GM18907 (cell line): ENCODE measurements around the gene FAM13C.
A peak's percentile ranks its signal among the peaks of the same experiment; 100 is the strongest.
"Not testable (repeated sequence)": the region's sequence is repeated elsewhere in the genome, so short reads cannot be mapped to it uniquely, and the experiment has no call there.

Experiments used
- ATAC-seq: cut with Tn5 transposase; IDR thresholded peaks from one replicate; pipeline ENCODE4 v1.9.1; 2021; ENCODE audit warnings: mild to moderate bottlenecking, moderate library complexity; ENCODE audit not compliant: unreplicated experiment

Gene FAM13C

DNA sequence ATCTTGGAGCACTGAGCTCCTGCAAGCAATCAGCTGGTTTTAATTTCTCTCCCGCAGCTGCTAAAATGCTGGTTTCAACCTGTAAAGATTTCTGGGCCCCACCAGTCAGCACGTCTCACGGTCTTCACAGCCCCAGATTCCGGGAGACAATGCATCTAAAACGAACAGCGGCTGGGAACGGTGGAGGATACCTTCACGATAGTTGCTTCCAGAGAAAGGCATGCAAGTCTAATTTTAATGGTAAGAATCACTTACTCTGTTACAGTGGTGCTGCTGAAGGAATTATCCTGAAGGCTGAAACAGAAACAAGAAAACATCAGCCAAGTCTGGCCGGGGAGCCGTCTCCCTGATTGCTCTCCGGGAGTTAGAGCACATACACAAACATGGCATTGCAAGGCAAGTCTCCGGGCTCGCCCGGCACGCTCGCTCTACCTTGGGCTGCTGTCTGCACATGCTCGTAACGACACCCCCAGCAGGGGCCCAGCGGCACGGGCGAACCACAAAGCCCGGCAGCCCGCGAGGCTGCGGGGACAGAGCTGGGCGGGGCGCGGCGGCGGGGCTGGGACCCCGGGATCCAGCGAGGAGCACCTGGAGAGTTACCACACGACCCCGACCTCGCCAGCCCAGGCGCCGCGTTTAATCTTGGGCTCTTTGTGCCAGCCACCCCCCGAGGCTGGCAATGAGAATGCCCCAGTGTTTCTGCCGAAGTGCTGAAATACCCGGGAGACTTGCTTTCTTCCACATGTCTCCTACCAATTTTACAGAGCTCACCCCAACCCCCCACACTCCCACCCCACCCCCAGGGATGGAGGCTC, at the start of gene FAM13C:
Gene FAM13C (minus strand): TSS at position 406 of the 815 bp plus-strand sequence. CDS start 89 bp downstream, at position 317.
- peak; percentile 59 for ATAC-seq

DNA sequence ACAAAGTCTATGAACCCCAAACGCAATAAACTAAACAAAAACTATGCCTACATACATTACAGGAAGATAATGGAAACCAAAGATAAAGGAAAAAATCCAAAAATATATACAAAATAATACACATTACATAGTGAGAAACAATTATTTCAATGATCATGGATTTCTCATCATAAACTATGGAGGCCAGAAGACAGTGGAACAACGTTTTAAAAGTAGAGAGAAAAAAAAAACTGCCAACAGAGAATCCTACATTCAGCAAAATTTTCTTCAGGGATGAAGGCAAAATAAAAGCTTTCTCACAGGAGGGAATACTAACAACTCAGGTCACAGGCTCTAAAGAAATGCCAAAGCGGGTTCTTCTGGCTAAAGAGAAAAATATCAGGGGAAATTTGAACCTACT, 42.9 kb upstream of the FAM13C start:
- ATAC-seq, result no peak

DNA sequence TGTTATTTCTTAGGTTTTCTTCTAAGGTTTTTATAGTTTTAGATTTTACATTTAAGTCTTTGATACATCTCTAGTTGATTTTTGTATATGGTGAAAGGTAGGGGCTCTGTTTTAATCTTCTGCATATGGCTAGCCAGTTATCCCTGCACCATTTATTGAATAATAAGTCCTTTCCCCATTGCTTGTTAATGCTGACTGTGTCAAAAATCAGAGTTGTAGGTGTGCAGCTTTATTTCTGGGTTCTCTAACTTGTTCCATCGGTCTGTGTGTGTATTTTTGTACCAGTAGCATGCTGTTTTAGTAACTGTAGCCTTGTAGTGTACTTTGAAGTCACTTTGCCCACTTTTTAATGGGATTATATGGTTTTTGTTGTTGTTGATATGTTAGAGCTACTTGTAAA, 37.9 kb upstream of the FAM13C start:
- ATAC-seq, result no peak

GRCh38 chr10:59399329-59399728, 37.0 kb upstream of the FAM13C start:
- ATAC-seq, result not testable (repeated sequence)

GRCh38 chr10:59397961-59398360, 35.6 kb upstream of the FAM13C start:
- no peak for ATAC-seq

DNA sequence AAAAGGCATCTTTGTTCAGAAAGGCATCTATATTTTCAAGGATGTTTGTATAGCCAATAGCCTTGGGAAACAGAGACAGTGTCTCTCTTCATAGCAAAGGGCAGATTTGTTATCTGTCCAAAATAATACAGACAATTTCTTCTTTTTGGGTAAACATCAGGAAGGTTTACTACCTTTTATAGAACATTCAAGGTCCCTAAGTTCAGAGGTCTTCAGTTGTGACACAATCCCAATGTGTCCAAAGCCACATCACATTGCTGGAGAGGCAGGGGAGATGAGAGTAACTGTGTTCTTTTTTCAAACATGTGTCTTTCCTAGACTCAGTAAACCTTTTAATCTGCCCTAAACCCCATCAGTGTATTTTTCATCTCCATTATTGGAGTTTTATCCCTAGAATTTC, 33.6 kb upstream of the FAM13C start:
- no peak for ATAC-seq

DNA sequence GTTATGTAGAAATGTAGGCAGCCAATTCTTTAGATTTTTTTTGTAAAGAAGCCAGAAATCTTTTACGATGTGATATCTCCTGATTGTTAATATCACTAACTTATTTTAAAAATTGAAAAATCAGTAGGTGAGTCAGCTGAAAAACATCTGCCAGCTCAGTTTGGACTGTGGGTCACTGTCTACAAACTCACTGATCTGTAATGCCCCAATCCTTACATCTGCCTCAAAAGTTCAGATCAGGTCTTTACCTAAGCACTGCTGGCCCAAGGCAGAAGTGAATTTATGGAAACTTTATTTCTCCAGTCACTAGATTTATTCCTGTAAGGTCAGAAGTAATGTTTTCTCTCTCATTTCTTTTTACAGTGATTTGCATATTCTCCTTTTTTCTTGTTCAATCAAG, 31.0 kb upstream of the FAM13C start:
- no peak for ATAC-seq

DNA sequence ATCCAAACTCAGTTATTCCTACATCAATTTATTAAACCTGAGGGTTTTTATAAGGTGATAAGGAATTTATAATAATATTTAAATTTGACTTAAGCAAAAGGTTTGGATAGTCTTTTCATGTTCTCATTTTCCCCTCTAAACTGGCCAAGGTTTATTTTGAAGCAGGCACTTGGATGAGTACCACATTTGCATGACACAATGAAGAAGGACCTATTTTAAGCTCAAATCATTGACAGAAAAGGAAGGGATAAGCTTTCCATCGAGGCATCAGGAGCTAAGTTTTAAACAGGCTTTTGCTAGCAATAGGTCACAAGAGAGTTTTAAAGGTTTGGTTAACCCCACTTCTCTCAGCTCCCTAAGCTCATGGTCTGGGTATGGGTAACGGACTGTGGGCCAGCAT, 28.7 kb upstream of the FAM13C start:
- ATAC-seq, result no peak

DNA sequence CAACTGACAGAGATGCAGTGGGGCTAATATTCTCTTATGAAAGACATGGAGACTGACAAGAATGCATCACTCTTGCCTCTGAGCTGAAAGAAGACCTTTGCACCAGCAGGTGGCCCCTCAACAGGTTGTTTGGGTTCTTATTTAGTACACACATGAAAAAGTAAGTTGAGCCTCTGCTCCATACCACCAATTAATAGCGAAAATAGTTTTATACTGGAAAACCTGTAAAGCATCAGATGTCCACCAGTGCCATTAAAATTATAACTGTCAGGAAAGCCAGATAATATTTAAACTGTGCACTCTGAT, 26.3 kb upstream of the FAM13C start:
- no peak for ATAC-seq

DNA sequence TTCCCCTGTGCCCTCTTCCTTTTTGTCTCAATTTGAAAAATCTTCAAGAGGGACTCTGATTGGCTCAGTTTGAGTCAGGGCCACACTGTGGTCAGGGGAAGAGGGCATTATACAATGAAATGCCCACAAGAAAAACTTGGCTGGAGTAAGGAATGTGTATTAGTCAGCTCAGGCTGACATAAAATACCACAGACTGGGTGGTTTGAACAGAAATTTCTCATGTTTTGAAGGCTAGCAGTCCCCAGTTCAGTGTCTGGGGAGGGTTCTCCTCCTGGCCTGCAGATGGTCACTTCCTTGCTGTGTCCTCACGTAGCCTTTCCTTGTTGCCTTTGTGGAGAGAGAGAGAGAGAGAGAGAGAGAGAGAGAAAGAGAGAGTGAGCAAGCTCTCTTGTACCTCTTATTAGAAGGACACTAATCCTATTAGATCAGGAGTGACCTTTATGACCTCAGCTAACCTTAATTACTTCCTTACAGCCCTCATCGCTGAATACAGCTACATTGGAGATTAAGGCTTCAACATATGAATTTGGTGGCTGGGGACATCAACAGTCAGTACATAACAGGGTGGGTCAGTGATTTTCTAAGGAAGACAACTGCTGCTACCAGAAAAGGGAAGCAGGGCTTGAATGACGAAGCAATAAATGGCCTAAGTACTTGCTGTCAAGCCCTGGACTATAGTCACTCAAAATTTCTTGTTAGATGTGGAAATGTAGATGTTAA, 25.8 kb upstream of the FAM13C start:
- ATAC-seq, result no peak

- ATAC-seq, result no peak
These were observed 22.4 kb upstream of the FAM13C start for GRCh38 chr10:59384761-59385160.

- ATAC-seq, result no peak
These were observed 21.6 kb upstream of the FAM13C start for GRCh38 chr10:59383908-59384307.

DNA sequence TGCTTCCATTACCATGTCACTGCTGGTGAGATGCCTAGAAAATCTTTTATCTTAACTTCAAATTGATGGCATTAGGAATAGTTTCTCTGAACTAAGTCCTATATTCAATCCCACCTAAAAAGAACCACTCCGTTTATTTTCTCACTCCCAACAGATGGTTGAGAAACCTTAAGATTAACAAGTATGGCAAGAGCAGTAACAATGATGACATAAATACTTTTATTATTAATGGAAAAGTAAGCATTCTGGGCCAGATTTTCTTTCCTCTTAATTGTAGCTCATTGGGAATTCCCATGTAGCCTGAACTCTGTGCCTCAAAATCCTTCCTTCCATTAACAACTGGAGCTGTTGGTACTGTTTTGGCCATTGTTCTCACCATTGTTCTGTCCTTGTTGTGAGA, 21.1 kb upstream of the FAM13C start:
- no peak for ATAC-seq

DNA sequence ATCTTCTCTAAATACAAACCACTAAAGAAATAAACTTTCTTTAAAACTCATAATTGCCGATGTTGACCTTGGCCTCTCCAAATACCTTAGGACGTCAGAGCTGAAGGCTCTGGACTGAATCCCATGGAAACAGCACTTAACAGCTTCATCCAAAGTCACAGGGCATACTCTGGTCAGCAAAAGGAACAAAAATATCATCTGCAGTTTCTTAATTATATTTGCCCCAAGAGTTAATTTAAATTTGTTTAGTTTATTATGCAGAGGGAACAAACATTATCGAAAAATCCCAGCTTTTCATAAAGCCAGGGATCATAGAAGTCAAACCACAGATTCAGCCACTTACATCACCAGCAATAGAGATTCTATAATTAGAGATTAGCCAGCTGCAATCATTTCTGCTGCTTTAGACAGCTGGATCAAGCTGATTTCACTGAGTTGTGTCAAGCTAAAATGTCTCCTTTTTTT, 20.5 kb upstream of the FAM13C start:
- no peak for ATAC-seq

GRCh38 chr10:59381687-59382086, 19.3 kb upstream of the FAM13C start:
- no peak for ATAC-seq

DNA sequence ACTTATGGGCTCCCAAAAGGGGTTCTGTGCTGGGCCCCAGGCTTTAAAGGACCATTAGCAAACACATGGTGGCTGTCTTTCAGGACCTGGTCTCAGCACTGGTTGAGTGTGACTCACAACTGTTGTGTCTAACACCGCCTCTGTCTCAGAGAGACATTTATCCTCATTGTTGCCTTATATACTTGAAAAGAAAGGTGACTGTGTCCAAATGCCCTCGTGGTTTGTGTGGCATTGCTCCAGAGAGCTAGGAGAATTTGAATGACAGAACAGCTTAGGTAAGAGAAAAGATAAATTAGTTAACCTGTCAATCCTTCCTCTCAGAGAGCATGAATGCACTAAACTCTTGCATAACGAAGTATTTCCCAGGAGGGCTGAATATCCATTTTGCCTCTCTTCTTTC, 14.5 kb upstream of the FAM13C start:
- ATAC-seq, result no peak

DNA sequence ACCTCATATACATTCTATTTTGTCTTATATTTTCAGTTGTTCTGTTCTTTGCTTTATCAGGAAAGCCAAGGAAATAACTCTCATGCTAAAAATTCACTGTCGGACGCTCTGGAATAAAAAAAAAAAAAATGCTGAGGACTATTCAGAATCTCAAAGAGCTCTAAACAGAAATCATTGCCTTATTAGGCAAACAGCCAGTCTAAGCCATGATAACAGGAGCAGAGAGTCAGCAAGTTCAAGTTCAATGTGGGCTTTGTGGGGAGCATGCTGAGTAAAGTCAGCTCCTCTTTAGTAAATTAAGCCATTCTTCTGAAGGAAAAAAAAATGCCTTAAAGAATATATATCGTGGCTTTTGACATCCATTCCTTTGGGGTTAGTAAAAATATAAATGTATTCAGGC, 13.6 kb upstream of the FAM13C start:
- ATAC-seq, result no peak

DNA sequence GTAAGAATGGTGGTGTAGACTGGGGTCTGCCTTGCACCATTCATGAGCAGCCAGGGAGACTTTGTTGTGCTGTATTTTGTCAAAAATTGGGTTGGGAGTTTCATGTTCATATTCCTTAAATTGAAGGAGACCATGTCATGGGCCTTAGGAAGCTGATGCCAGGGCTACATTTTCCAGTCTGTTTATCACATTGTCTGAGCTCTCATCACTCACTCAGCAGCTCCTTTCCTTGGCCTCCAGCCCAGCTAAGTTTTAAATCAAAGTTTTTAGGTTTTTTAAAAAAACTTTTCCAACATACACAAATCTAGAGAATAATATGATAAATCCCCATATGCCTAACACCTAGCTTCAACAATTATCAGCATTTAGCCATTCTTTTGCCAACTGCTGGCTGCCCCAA, 12.6 kb upstream of the FAM13C start:
- no peak for ATAC-seq

- ATAC-seq, result no peak
These were observed 10.7 kb upstream of the FAM13C start for GRCh38 chr10:59373071-59373470.

GRCh38 chr10:59372543-59372942, 10.2 kb upstream of the FAM13C start:
- no peak for ATAC-seq

- no peak for ATAC-seq
These were observed 3.9 kb upstream of the FAM13C start for GRCh38 chr10:59366290-59366689.

DNA sequence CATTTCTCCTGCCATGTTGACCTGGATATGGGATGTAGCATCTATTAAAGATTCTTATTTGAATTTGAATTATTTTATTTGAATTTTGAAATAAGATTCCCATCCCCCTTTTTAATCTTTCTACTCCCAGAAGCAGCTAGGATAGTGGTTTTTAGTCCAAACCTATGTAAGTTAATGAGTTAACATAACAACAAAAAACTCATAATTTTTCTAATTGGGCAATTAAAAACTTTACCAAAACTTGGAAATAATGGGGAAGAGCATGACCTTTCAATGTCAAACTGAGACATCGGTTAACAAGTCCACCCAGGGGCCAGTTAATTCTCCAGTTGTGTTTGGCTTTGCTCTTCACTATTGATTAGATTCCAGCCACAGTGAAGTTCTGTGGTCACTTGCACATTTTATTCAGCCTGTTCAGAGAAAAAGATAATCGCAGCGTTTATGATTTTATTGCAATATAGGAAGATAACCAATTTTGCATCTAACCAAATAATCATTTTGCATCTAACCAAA, 1.2 kb upstream of the FAM13C start:
- ATAC-seq, result no peak
